ENCODE results near the gene PAPLN.

DNA sequence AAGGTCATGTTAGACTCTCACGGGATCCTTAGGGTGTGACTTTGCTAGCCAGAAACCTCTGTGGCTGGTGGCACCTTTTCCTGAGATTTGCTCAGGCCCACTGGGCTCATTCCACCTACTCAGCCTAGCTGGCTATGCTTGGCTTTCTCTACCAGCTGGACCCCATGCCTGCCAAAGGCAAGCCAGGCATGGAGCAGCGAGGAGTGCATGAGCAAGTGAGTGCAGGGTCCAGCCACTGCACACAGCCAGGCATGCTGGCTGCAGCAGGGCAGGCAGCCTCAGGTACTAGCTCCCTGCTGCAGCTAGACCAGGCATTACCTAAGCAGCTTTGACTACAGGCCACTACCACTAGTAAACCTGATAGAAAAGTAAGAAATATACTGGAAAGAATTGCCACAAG, 29.7 kb upstream of the PAPLN start:
- TF ChIP-seq, protein P1, sequence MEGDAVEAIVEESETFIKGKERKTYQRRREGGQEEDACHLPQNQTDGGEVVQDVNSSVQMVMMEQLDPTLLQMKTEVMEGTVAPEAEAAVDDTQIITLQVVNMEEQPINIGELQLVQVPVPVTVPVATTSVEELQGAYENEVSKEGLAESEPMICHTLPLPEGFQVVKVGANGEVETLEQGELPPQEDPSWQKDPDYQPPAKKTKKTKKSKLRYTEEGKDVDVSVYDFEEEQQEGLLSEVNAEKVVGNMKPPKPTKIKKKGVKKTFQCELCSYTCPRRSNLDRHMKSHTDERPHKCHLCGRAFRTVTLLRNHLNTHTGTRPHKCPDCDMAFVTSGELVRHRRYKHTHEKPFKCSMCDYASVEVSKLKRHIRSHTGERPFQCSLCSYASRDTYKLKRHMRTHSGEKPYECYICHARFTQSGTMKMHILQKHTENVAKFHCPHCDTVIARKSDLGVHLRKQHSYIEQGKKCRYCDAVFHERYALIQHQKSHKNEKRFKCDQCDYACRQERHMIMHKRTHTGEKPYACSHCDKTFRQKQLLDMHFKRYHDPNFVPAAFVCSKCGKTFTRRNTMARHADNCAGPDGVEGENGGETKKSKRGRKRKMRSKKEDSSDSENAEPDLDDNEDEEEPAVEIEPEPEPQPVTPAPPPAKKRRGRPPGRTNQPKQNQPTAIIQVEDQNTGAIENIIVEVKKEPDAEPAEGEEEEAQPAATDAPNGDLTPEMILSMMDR (IDR thresholded peaks at IDR 0.05) = no peak
- TF ChIP-seq EP300 (IDR thresholded peaks at IDR 0.05) = no peak
